Measurements from ENCODE around the gene GNG12.

The GNG12 gene

DNA sequence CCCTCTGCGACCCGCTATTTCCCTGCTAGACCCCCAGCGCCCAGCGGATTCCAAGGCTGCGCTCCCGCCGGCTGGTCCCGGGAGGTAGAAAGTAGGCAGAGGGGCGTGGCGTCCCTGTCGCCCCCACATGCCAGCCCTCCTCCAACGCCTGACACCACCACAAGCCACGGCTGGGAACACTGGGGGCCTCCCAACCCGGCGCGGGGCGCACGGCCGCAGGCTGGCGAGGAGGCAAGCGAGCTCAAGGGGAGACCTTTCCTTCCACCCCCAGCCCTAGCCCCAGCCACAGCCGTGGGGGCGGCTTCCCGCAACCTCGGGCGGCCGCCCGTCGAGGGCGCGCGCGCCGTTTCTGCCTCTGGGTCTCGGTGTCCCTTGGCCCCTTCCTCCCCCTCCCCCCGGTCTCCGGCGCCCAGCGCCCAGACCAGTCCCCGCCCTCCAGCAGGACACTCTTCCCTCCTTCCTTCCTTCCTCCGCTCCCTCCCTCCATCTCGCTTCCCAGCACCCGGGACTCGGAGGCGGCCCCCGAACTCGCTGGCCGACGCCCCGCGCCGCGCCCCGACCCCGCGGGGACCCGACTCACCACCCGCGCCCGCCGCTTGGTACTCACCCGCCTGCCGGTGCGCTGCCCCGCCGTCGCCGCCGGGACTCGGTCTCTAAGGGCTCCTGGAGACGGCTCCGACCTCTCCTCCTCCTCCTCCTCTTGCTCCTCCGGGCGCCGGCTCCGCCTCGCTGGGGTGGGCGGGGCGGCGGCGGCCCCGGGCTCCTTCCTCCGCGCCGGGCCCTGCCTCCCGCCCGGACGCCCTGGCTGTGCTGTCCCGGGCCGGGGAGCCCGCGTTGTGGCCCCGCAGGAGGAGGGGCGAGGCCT is at the start of gene GNG12:
GNG12 (minus strand) TSS at position 731 of the 865 bp plus-strand sequence. CDS start 125,781 bp downstream, outside the sequence.
- peak; percentile 47 for DNase-seq

DNA sequence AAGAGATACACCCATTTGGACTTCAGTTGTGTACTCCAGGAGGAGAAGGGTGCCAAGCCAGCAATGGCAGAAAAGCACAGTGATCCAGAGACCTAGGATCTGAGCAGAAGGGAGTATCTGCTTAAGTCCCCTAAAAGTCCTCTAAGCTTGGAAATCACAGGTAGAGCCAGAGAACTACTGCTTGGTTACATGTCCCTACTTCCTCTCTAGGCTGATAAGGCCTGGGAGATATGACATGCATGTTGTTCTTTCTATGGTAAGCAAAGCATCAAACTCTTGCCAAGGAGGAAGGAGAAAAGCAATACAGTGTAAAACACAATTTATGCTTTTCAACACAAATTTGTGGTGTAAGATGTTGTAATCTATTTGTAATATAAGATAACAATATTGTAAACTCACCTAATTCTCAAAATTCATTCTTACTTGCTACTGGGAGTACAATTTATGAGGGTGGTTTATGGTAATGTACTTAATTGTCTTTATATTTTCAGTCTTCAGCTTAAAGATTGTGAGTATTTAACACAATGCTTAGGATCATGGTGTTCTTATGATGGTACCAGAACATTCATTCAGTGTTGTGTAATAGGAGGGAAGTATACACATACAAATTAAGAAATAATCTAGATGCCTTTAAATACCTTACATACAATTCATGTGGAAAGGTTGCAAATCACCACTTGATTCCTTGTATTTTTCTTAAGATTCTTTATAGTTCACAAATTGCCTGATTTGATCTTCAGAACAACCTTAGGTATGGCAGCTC is 49.1 kb upstream of the GNG12 start:
- DNase-seq, result no peak

DNA sequence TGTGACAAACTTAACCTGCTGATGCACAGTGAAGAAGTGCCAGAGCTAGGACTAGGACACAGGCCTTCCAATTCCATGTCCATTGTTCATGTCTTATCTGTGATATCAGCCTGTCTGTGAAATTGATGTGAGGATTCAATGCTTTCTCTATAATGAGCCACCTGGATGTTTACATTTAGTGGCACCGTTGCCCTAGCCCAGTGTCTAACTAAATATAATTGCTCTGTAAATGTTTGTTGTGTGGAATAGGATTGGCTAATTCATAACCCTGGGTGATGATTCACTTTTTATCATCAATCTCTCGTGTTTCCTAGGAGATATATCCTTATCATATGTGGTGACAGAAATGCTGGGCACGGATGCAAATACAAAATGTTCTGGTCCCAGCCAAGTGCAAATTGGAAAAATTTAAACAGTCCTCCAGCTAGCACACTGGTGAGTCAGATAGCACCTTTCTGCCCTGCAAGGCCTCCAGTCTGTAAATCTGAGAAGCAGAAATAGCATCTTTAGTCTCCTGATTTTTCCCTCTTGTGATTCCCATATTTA is 46.9 kb upstream of the GNG12 start:
- DNase-seq, result no peak

DNA sequence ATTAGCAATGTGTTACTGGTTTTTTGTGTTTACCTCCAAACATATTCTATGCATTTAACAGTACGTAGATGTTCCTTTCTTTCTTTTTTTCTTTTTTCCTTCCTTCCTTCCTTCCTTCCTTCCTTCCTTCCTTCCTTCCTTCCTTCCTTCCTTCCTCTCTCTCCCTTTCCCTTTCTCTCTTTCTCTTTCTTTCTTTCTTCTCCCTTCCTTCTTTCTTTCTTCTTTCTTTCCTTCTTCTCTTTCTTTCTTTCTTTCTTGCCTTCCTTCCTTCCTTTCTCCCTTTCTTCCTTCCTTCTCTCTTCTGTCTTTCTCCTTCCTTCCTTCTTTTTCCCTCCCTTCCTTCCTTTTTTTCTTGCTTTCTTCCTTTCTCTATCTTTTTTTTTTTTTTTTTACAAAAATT is 46.2 kb upstream of the GNG12 start:
- DNase-seq, result no peak

DNA sequence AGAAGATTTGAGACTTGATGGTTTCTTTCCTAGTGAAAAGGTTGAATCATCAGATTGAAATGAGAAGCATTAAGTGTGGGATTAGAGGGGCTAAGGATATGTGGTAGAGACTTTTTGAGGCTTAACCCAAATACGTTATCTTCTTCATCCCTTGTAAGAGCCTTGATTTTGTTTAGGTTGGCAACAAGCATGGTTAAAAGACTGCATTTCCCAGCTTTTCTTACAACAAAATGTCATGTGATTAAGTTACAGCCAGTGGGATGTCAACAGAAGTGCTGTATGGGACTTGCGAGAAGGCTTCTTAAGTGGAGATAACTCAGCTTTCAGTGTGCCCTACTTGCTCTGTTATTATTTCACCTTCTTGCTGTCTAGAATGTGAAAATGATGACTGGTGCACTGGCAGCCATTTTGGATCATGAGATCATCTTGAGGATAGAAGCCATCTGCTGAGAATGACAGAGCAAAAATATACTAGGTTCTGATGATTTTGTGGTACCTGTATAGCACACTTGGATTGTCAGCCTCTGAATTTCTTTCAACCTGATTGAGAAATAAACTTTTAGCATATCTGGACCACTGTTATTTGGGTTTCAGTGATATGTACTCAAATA is 41.3 kb upstream of the GNG12 start:
- no peak for DNase-seq

- DNase-seq, result no peak
Measured at GRCh38 chr1:67869233-67869632, 36.0 kb upstream of the GNG12 start.

DNA sequence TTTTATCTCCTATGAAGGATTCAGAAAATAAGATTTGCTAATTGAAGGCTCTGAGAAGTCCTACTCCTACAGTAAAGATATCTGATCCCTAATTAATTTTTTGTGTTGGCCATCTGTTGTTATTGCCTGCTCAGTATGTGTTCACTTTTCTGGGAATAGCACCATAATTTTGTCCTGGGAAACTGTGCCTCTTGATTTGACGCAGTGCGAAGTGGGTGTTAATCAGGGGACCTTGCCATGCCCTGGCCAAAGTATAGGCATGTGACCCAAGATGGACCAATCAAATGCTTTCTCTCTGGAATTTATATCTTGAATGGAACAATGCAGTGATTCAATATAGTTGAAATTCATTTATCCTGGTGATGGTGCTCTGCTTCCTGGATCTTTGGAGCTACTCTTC is 30.4 kb upstream of the GNG12 start:
- DNase-seq, result no peak

DNA sequence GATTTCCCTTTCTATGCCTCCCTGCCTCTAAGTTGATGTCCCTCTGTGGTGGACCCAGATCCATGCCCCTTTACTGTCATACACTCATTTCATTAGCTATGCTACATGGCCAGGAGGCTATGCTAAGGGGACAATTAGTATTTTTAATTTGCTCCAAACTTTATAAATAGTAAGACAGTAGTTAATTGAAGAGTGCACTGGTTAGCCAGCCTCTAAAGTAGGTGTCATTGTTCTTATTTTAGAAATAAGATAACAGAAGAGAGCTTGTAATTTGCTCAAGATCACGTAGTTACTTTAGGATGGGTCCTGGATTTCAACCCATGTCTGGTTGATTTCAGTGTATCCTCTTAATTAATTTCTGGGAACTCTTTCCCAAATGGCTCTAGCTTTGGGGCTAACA is 29.4 kb upstream of the GNG12 start:
- no peak for DNase-seq

DNA sequence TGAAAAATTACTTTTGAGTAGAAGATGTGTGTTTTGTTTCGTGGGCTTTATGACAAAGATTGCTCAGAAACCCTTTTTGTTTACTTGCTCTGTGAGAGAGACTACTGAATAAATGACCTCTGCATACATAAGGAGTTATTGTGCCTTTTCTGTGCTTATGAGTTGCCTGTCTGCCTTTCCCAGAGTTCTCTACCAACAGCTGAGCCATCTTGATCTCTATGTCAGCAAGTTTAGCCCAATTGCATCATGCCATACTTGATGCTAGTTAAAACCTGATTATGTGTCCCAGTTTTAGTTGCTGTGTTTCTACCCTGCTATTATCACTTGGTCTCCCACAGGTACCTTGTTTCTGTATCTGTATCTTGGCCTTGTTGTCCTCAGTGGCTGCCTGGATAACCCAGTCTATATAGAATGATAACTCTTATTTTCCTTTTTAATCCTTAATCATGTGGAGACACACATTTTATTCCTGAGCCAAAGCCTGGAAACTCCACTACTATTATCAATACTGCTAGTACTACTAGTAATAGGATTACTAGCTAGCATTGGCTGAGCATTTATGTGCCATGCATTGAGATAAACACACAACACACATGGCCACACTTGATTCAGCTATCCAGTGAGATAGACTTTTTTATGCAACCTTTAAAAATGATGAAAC is 28.7 kb upstream of the GNG12 start:
- no peak for DNase-seq

DNA sequence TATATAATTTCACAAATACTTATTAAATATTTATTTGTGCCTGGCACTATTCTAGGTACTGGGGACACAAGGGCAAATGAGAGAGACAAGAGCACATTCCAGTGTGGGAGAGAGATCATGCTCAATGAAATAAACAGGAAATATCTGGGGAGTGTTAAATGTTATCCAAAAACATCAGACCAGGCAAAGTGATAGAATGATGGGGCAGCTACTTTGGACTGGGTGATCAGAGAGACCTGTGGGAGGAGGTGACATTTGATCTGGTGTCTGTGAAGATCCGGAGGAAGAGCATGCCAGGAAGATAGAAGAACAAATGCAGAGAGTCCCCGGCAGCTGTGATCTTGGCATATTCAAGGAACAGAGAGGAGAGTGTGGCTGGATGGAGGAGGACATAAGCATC is 27.5 kb upstream of the GNG12 start:
- no peak for DNase-seq

DNA sequence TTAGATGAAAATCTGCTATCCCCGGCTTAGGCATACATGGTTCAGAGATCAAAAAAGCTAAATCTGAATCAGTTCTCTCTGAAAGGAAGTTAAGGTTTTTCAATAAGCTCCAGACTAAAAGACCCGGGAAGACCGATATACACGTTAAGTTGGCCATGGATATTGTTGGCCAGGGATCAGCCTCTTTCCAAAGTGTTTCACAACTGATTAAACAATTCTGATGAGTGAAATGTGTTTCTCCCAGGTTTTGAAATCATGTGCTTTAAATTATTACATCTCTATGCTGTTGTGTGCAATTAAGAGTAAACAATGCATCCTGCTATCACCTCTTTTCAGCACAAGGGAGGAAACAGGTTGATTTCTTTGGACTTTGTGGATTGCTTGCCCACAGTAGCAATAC is 23.7 kb upstream of the GNG12 start:
- no peak for DNase-seq

GRCh38 chr1:67855961-67856360 is 22.7 kb upstream of the GNG12 start:
- DNase-seq, result no peak

DNA sequence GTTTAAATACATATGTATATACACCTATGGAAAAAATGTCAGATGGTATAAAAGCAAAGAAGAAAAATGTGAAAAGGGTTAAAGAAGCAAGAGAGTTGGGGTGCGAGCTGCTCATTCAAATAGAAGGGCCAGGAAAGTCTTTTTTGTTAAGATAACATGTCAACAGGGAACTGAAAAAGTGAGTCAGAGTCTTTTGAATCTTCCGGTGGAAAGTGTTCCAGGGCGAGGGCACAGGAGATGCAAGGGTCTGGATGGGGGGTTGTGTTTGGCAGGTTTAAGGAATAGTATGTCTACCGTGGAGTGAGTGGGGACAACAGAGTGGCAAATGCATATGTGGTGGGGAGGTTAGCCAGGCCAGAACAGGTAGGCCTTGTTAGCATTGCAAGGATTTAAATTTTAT is 22.2 kb upstream of the GNG12 start:
- DNase-seq, result no peak

GRCh38 chr1:67853704-67854103 is 20.4 kb upstream of the GNG12 start:
- peak; percentile 29 for DNase-seq

GRCh38 chr1:67851800-67852199 is 18.5 kb upstream of the GNG12 start:
- no peak for DNase-seq

- no peak for DNase-seq
Measured at GRCh38 chr1:67850611-67851075, 17.4 kb upstream of the GNG12 start.

DNA sequence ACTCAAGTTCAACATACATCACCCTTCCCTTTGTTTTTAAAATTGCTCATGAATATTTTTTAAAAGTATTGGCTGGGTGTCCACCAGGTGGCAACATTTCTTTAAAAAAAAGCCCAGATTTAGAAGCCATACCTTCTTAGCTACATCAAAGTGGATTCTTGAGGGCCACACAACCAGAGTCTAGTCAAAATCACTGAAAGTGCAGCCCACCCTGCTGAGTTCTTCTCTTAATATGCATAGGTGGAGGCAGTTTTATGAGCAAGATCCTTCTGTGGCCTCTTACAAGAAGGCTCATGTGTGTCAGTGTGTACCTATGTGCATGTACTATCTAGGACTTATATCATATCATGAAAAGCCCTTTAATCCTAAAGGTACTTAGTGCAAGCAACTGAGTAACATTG is 16.9 kb upstream of the GNG12 start:
- DNase-seq, result peak; percentile 19

DNA sequence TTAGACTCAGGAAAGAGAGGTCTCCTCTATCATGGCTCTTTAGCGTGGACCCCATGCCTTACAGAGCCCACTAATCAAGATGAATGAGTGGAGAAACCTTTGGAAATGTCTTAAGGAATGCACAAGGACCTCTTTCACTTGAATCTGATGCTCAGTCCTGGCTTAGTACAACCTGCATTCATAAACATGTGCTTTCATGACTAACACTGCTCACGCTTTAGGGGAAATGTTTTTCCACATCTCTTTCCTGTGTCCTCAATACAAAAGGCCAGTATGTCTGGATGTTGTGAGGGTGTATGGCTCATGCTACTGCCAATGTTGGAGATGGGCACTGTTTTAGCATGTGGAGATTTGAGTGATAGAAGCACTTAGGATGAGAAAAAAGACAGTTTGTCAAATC is 14.2 kb upstream of the GNG12 start:
- no peak for DNase-seq

GRCh38 chr1:67846538-67846937 is 13.3 kb upstream of the GNG12 start:
- no peak for DNase-seq

- no peak for DNase-seq
Measured at GRCh38 chr1:67844988-67845387, 11.7 kb upstream of the GNG12 start.

- DNase-seq, result no peak
Measured at GRCh38 chr1:67843746-67844145, 10.5 kb upstream of the GNG12 start.

- DNase-seq, result no peak
Measured at GRCh38 chr1:67843331-67843730, 10.1 kb upstream of the GNG12 start.

GRCh38 chr1:67840449-67840848 is 7.2 kb upstream of the GNG12 start:
- no peak for DNase-seq

Data from activated CD4-positive, alpha-beta T cell treated with anti-CD3 and anti-CD28 coated beads, Interleukin-2, Interleukin-6, amounts not matched to agents 100 ng/mL and 50 ng/mL, durations not matched to agents 16 hours and 8 hours (primary cell).